Adrenal gland (tissue), 12 donors: ENCODE results near the gene COQ6. TPM values are rescaled to one million over a fixed set of nuclear protein-coding genes. Genes with fewer than 3 reads are reported as not detected.
"Not testable (repeated sequence)": the region's sequence is repeated elsewhere in the genome, so short reads cannot be mapped to it uniquely, and the experiment has no call there.

ENCODE experiments used
- DNase-seq, 7 donors: peaks; one replicate each; pipeline ENCODE4 v3.0.0-alpha.2; 2019 to 2020
- H3K27ac ChIP-seq, 5 donors: fragments of 200-600 bp; sonication (generic) in 4 of 5; 1 replicate in 3 of 5; 2 replicates in 2 of 5; pipeline versions ENCODE4 v1.5.1 to v1.8.0; 2016 to 2020; ENCODE audit warnings: mild to moderate bottlenecking in 1 of 5
- H3K27me3 ChIP-seq: fragments of 200-600 bp; 2 replicates; pipeline ENCODE4 v1.8.0; 2021
- H3K36me3 ChIP-seq, 2 donors: fragments of 200-600 bp; replicated peaks in 1 of 2; 1 replicate in 1 of 2; 2 replicates in 1 of 2; pipeline versions ENCODE4 v1.5.1 to v1.8.0; 2018 to 2022
- H3K4me1 ChIP-seq, 2 donors: fragments of 200-600 bp; replicated peaks in 1 of 2; 1 replicate in 1 of 2; 2 replicates in 1 of 2; pipeline versions ENCODE4 v1.5.1 to v1.8.0; 2018 to 2021
- H3K4me3 ChIP-seq, 4 donors: fragments of 200-600 bp; sonication (generic) in 3 of 4; one replicate each; pipeline ENCODE4 v1.5.1; 2016 to 2018
- H3K9me3 ChIP-seq, 3 donors: fragments of 200-600 bp; sonication (generic) in 1 of 3; replicated peaks in 1 of 3; 1 replicate in 2 of 3; 2 replicates in 1 of 3; pipeline versions ENCODE4 v1.5.1 to v1.8.0; 2016 to 2021
- CTCF ChIP-seq, 6 experiments: fragments of 450-650 bp in 4 of 6; fragments of 200-600 bp in 2 of 6; sonication (generic) in 1 of 6; IDR thresholded peaks; 1 replicate in 5 of 6; 2 replicates in 1 of 6; pipeline versions ENCODE4 v1.5.1 to v1.8.0; 2016 to 2021; ENCODE audit warnings: antibody characterized with exemption in 6 of 6, mild to moderate bottlenecking in 2 of 6, moderate library complexity in 1 of 6
- POLR2A ChIP-seq, 2 donors: fragments of 450-650 bp; IDR thresholded peaks; one replicate each; pipeline ENCODE4 v1.6.1; 2017; ENCODE audit warnings: antibody characterized with exemption in 2 of 2, mild to moderate bottlenecking in 2 of 2, moderate library complexity in 1 of 2
- WGBS, 4 donors: extraction: QIAGEN DNeasy Blood & Tissue Kit in 2 of 4; methylation state at CpG; one replicate each; pipeline versions ENCODE4 v1.1.5 to v1.1.7; 2013 to 2017; 5-methylcytosine and 5-hydroxymethylcytosine counted together
- intact Hi-C, 2 donors: fragments of 100-400 bp; cut with DNase I; formaldehyde crosslinking; loops; one replicate each; pipeline versions ENCODE4 v1.14.1 to v1.15.0; 2022 to 2023
- polyA plus RNA-seq, 3 donors: library from polyadenylated mRNA; stranded (reverse); fragments of 200-250 nt in 2 of 3; fragments of 350-450 nt in 1 of 3; fragmentation: Illumina TruSeq in 1 of 3; extraction: RNeasy Lipid Tissue Mini Kit (QIAGEN cat#74804) in 1 of 3; gene quantifications; one replicate each; pipeline ENCODE4 v1.2.3, GENCODE V29; 2013 to 2014
- total RNA-seq, 9 donors: library from RNA; depleted of rRNA in 4 of 9; stranded (reverse); fragments of >200 nt in 4 of 9; fragments of 120-200 nt in 1 of 9; fragmentation: NEBNext Ultra II Directional in 1 of 9; extraction: Animal tissue kit (Norgen Biotek cat#: 25700) in 1 of 9; gene quantifications; one replicate each; pipeline versions ENCODE4 v1.1.0 to v1.2.4, GENCODE V29; 2013 to 2023
- donor health status: healthy with polysubstance abuse.
- donor health status: Bipolar disorder and iron deficiency.
- donor health status: DM: yes; HTN: yes; CAD: no.
- donor health status: DM: no; HTN: no; CAD: no.
- donor health status: DM: no; HTN: no; CAD: no.
- donor health status: DM: yes; HTN: yes; CAD: no.

The COQ6 gene
- total and polyA plus RNA-seq, 12 donors: 37.4 to 144 (median 62.5) TPM

- H3K36me3 ChIP-seq: peaks cover 0 to 17% of the 10 kb centered on the region in 2 donors
- H3K4me1 ChIP-seq: no peaks in the 10 kb centered on the region
- no peak for TF ChIP-seq CTCF (IDR thresholded peaks at IDR 0.05)
- no peak for TF ChIP-seq POLR2A (IDR thresholded peaks at IDR 0.05)
- no peaks in the 10 kb centered on the region for H3K9me3 ChIP-seq
- DNase-seq: no peak
- intact Hi-C loops: no loop called here
- H3K27ac ChIP-seq: no peak overlapping the region
- 62 to 79% (median 67%) methylated on average over 2 of the region's 2 CpGs for whole genome bisulfite sequencing, 4 donors
- H3K4me3 ChIP-seq: no peak overlapping the region
- H3K27me3 ChIP-seq: no peaks in the 10 kb centered on the region
These were observed 23.4 kb downstream of the COQ6 start for GRCh38 chr14:73973497-73973896.

GRCh38 chr14:73976125-73976524, 26.0 kb downstream of the COQ6 start:
- Histone ChIP-seq H3K4me1 (no peaks in the 10 kb centered on the region), H3K27ac (no peak overlapping the region), H3K27me3 (no peaks in the 10 kb centered on the region), H3K9me3 (no peaks in the 10 kb centered on the region), H3K4me3 (no peak overlapping the region), H3K36me3 (peaks cover 0 to 3% of the 10 kb centered on the region in 2 donors)
- TF ChIP-seq POLR2A (IDR thresholded peaks at IDR 0.05): no peak
- no peak for TF ChIP-seq CTCF (IDR thresholded peaks at IDR 0.05)
- intact Hi-C loops: no loop called here
- DNase-seq: peak in 1 of 7 donors; percentile 10
- WGBS, 4 donors: 68 to 80% (median 71%) methylated on average over 6 of the region's 6 CpGs

- no peaks in the 10 kb centered on the region for H3K4me1 ChIP-seq
- intact Hi-C loops: no loop called here
- WGBS, 4 donors: 61 to 79% (median 64%) methylated on average over 3 to 4 of the region's 4 CpGs
- TF ChIP-seq POLR2A (IDR thresholded peaks at IDR 0.05) (no peak), CTCF (IDR thresholded peaks at IDR 0.05) (no peak)
- no peak overlapping the region for H3K27ac ChIP-seq
- no peaks in the 10 kb centered on the region for H3K27me3 ChIP-seq
- H3K4me3 ChIP-seq: no peak overlapping the region
- no peaks in the 10 kb centered on the region for H3K9me3 ChIP-seq
- DNase-seq: no peak
- H3K36me3 ChIP-seq: peaks cover 0 to 3% of the 10 kb centered on the region in 2 donors
These were observed 27.8 kb downstream of the COQ6 start for GRCh38 chr14:73977896-73978295.

GRCh38 chr14:73988065-73988464, 38.0 kb downstream of the COQ6 start:
- no peak for DNase-seq
- WGBS, 4 donors: 79 to 82% (median 80%) methylated on average over 3 of the region's 3 CpGs
- Histone ChIP-seq H3K27ac (no peak overlapping the region), H3K9me3 (no peaks in the 10 kb centered on the region), H3K4me1 (peaks cover 0 to 4% of the 10 kb centered on the region in 2 donors), H3K36me3 (no peaks in the 10 kb centered on the region), H3K27me3 (no peaks in the 10 kb centered on the region), H3K4me3 (no peak overlapping the region)
- intact Hi-C loops: loop anchor here in 1 of 2 donors (5.0 kb wide), 1 partner anchor 354 kb away; no protein-coding TSS in a partner anchor
- TF ChIP-seq POLR2A (IDR thresholded peaks at IDR 0.05) (no peak), CTCF (IDR thresholded peaks at IDR 0.05) (no peak)

GRCh38 chr14:73988656-73989055, 38.6 kb downstream of the COQ6 start:
- H3K27ac ChIP-seq, H3K36me3 ChIP-seq, H3K4me3 ChIP-seq, H3K4me1 ChIP-seq, H3K9me3 ChIP-seq, H3K27me3 ChIP-seq, DNase-seq: not testable (repeated sequence)
- intact Hi-C loops: loop anchor here in 1 of 2 donors (5.0 kb wide), 1 partner anchor 354 kb away; no protein-coding TSS in a partner anchor
- WGBS, 4 donors: 77 to 82% (median 80%) methylated on average over 5 to 7 of the region's 7 CpGs
